Measurements from ENCODE around the gene TRPM6.
"Not testable (repeated sequence)": the region's sequence is repeated elsewhere in the genome, so short reads cannot be mapped to it uniquely, and the experiment has no call there.

The TRPM6 gene

GRCh38 chr9:74874220-74874619, 13.5 kb downstream of the TRPM6 start:
- DNase-seq (ENCODE audit: insufficient read length, low spot score) = no peak
- no peak for TF ChIP-seq POLR2A (IDR thresholded peaks at IDR 0.05; ENCODE audit: low read depth, low read length)
- no peak for FAIRE-seq

GRCh38 chr9:74872619-74873233, 15.0 kb downstream of the TRPM6 start:
- TF ChIP-seq POLR2A (IDR thresholded peaks at IDR 0.05; ENCODE audit: low read depth, low read length) = no peak
- DNase-seq (ENCODE audit: insufficient read length, low spot score) (no peak), FAIRE-seq (no peak)

GRCh38 chr9:74867483-74867882, 20.2 kb downstream of the TRPM6 start:
- no peak for TF ChIP-seq POLR2A (IDR thresholded peaks at IDR 0.05; ENCODE audit: low read depth, low read length)
- FAIRE-seq (no peak), DNase-seq (ENCODE audit: insufficient read length, low spot score) (no peak)

- no peak for DNase-seq (ENCODE audit: insufficient read length, low spot score)
- TF ChIP-seq POLR2A (IDR thresholded peaks at IDR 0.05; ENCODE audit: low read depth, low read length) = no peak
- FAIRE-seq = no peak
Observed at GRCh38 chr9:74865177-74865576, 22.5 kb downstream of the TRPM6 start.

GRCh38 chr9:74861773-74862474, 25.8 kb downstream of the TRPM6 start:
- no peak for TF ChIP-seq POLR2A (IDR thresholded peaks at IDR 0.05; ENCODE audit: low read depth, low read length)
- FAIRE-seq (no peak), DNase-seq (ENCODE audit: insufficient read length, low spot score) (no peak)

GRCh38 chr9:74861071-74861470, 26.6 kb downstream of the TRPM6 start:
- no peak for FAIRE-seq
- DNase-seq (ENCODE audit: insufficient read length, low spot score) = no peak

GRCh38 chr9:74860247-74860646, 27.5 kb downstream of the TRPM6 start:
- DNase-seq (ENCODE audit: insufficient read length, low spot score); FAIRE-seq: not testable (repeated sequence)

More at GRCh38 chr9:74861071-74861470, 26.6 kb downstream of the TRPM6 start:
- TF ChIP-seq POLR2A (IDR thresholded peaks at IDR 0.05; ENCODE audit: low read depth, low read length) = no peak

- FAIRE-seq = no peak
- no peak for DNase-seq (ENCODE audit: insufficient read length, low spot score)
- TF ChIP-seq POLR2A (IDR thresholded peaks at IDR 0.05; ENCODE audit: low read depth, low read length) = no peak
Observed at GRCh38 chr9:74859786-74860185, 27.9 kb downstream of the TRPM6 start.

- no peak for TF ChIP-seq POLR2A (IDR thresholded peaks at IDR 0.05; ENCODE audit: low read depth, low read length)
- no peak for DNase-seq (ENCODE audit: insufficient read length, low spot score)
- peak; percentile 45 for FAIRE-seq
Observed at GRCh38 chr9:74858751-74859414, 28.8 kb downstream of the TRPM6 start.

GRCh38 chr9:74856989-74857388, 30.7 kb downstream of the TRPM6 start:
- FAIRE-seq (peak; percentile 15), DNase-seq (ENCODE audit: insufficient read length, low spot score) (no peak)
- TF ChIP-seq POLR2A (IDR thresholded peaks at IDR 0.05; ENCODE audit: low read depth, low read length) = no peak

- FAIRE-seq (no peak), DNase-seq (ENCODE audit: insufficient read length, low spot score) (no peak)
- no peak for TF ChIP-seq POLR2A (IDR thresholded peaks at IDR 0.05; ENCODE audit: low read depth, low read length)
Observed at GRCh38 chr9:74855072-74855471, 32.6 kb downstream of the TRPM6 start.

- not testable (repeated sequence) for DNase-seq (ENCODE audit: insufficient read length, low spot score); FAIRE-seq
Observed at GRCh38 chr9:74853024-74853423, 34.7 kb downstream of the TRPM6 start.

GRCh38 chr9:74848153-74848525, 39.6 kb downstream of the TRPM6 start:
- DNase-seq (ENCODE audit: insufficient read length, low spot score) (no peak), FAIRE-seq (no peak)
- TF ChIP-seq POLR2A (IDR thresholded peaks at IDR 0.05; ENCODE audit: low read depth, low read length) = no peak

GRCh38 chr9:74847478-74848152, 40.1 kb downstream of the TRPM6 start:
- no peak for TF ChIP-seq POLR2A (IDR thresholded peaks at IDR 0.05; ENCODE audit: low read depth, low read length)
- no peak for DNase-seq (ENCODE audit: insufficient read length, low spot score)
- FAIRE-seq = no peak

All from H54 (cell line).